Measurements from ENCODE around the gene AVP. TPM values are rescaled to one million over a fixed set of nuclear protein-coding genes. Genes with fewer than 3 reads are reported as not detected.

Gene AVP
- total RNA-seq, 1 experiment from 2014 or later = not detected

DNA sequence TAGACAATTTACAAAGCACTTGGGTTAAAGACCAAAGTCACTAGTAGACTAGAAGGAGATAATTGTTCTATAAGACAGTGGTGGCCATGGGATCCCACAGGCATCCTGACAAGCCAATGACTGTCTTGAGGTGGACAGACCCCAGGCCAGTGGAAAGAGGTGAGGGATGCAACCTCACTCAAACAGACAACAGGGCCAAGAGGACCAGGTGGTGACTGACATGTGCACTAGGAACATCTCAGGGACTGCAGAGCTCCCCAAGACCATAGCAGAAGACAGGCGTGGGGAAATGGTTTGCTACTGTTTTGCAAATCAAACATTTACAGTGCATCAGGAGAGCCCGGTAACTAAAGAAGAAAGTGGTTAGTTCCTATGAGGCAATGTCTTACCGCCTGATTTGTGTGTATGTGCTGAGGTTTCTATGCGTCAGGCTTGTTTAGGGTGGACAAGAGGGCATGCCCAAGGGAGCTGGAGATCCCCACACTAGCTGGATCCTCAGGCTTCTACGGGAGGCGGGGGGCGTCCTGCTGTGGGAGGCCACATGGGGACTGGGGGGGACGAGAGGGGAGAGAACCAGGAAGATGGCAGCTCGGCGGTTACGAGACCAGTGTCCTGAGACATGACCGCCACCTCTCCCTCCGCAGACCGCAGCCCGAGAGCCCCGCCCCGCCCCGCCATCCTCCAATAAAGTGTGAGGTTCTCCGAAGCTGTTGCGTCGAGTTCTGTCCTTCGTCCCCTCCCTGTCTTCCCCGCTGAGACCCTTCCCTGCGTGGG, 39.3 kb downstream of the AVP start:
- Mint-ChIP-seq H3K4me3 (peak overlapping the region; percentile 94 to 95), H3K4me1 (peaks cover 22 to 24% of the 10 kb centered on the region in 2 experiments), H3K9me3 (no peaks in the 10 kb centered on the region), H3K36me3 (ENCODE audit: insufficient read depth in 1 of 3, low read depth in 3 of 3) (peaks cover 22 to 40% (median 40%) of the 10 kb centered on the region in 3 experiments), H3K27me3 (ENCODE audit: low read depth) (no peaks in the 10 kb centered on the region; the same call in 1 of the 2 replicates), H3K27ac (peak overlapping the region; percentile 63 to 87 (median 78); a peak in 3 of 7 replicates)
- peak overlapping the region; percentile 89 for H3K18ac ChIP-seq (ENCODE audit: insufficient read length, low read depth, low read length)
- no peak overlapping the region for H3K27ac ChIP-seq (ENCODE audit: insufficient read length, low read depth, low read length)
- no peak overlapping the region for H4K91ac ChIP-seq (ENCODE audit: insufficient read length, low read depth, low read length)
- no peaks in the 10 kb centered on the region for H3K9me3 ChIP-seq (ENCODE audit: control insufficient read depth, low read depth, low read length)
- no peak overlapping the region for H2AK5ac ChIP-seq (ENCODE audit: insufficient read length, low read length)
- no CpG with 5 or more reads among the region's 24 CpGs for WGBS (ENCODE audit: extremely low coverage, insufficient read length, low lambda C conversion rate)
- DNase-seq = peak; percentile 86
- peak overlapping the region; percentile 85 for H2BK20ac ChIP-seq (ENCODE audit: low read depth, low read length, poor library complexity, severe bottlenecking)
- H3K79me1 ChIP-seq (ENCODE audit: insufficient read depth, low read depth, low read length, poor library complexity, severe bottlenecking) = no peaks in the 10 kb centered on the region
- H3K27me3 ChIP-seq (ENCODE audit: insufficient read depth, low read length) = no peaks in the 10 kb centered on the region
- peak overlapping the region; percentile 67 for H3K4me2 ChIP-seq (ENCODE audit: insufficient read depth, insufficient read length, low read length)
- no peak overlapping the region for H2BK15ac ChIP-seq (ENCODE audit: low read depth, low read length)
- no peak overlapping the region for H2BK5ac ChIP-seq (ENCODE audit: insufficient read length, low read length)
- H3K4me1 ChIP-seq (ENCODE audit: insufficient read depth, low read length) = peaks cover 12% of the 10 kb centered on the region; the same call in 1 of the 2 replicates
- no peak overlapping the region for H2AFZ ChIP-seq (ENCODE audit: low read length)
- no peak overlapping the region for H3K4ac ChIP-seq (ENCODE audit: low read depth, low read length)
- H3K56ac ChIP-seq (ENCODE audit: insufficient read length, low read depth, low read length) = no peak overlapping the region
- peak overlapping the region; percentile 81 for H3K14ac ChIP-seq (ENCODE audit: insufficient read depth, low read length)
- no peak overlapping the region for H2BK120ac ChIP-seq (ENCODE audit: low read depth, low read length, poor library complexity, severe bottlenecking)
- H3K79me2 ChIP-seq (ENCODE audit: insufficient read depth, low read length) = no peaks in the 10 kb centered on the region; the same call in 1 of the 2 replicates
- H3K9ac ChIP-seq (ENCODE audit: extremely low read depth, insufficient read length, low read length) = peak overlapping the region; percentile 57
- no peak overlapping the region for H2BK12ac ChIP-seq (ENCODE audit: insufficient read length, low read depth, low read length)
- H3K23ac ChIP-seq (ENCODE audit: insufficient read length, low read depth, low read length) = no peak overlapping the region
- H4K20me1 ChIP-seq (ENCODE audit: control insufficient read depth, insufficient read depth, insufficient read length) = no peaks in the 10 kb centered on the region
- TF ChIP-seq, protein P1, sequence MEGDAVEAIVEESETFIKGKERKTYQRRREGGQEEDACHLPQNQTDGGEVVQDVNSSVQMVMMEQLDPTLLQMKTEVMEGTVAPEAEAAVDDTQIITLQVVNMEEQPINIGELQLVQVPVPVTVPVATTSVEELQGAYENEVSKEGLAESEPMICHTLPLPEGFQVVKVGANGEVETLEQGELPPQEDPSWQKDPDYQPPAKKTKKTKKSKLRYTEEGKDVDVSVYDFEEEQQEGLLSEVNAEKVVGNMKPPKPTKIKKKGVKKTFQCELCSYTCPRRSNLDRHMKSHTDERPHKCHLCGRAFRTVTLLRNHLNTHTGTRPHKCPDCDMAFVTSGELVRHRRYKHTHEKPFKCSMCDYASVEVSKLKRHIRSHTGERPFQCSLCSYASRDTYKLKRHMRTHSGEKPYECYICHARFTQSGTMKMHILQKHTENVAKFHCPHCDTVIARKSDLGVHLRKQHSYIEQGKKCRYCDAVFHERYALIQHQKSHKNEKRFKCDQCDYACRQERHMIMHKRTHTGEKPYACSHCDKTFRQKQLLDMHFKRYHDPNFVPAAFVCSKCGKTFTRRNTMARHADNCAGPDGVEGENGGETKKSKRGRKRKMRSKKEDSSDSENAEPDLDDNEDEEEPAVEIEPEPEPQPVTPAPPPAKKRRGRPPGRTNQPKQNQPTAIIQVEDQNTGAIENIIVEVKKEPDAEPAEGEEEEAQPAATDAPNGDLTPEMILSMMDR (conservative IDR thresholded peaks at IDR 0.05) = no peak
- no peak overlapping the region for H4K8ac ChIP-seq (replicated peaks; ENCODE audit: insufficient read length, low read depth, low read length)
- H3K23me2 ChIP-seq (ENCODE audit: insufficient read length, low read depth, low read length, poor library complexity, severe bottlenecking) = peaks cover 13% of the 10 kb centered on the region
- no peak overlapping the region for H3T11ph ChIP-seq (ENCODE audit: low read length)
- no peak overlapping the region for H4K5ac ChIP-seq (ENCODE audit: insufficient read length, low read depth, low read length)

Data from H9 (cell line).